GM12878 (cell line): ENCODE results near the gene IRX4. TPM values are rescaled to one million over a fixed set of nuclear protein-coding genes. Genes with fewer than 3 reads are reported as not detected.

Experiments used
- CUX1 ChIP-seq: IDR thresholded peaks from 2 replicates; pipeline ENCODE4 v1.6.1; 2012; ENCODE audit warnings: improper control_type of control experiment, low read depth, low read length; ENCODE audit not compliant: insufficient replicate concordance
- FOXK2 ChIP-seq: fragments of 450-650 bp; IDR thresholded peaks from 2 replicates; pipeline ENCODE4 v1.6.1; 2017; ENCODE audit warnings: mild to moderate bottlenecking, moderate library complexity
- FOXM1 ChIP-seq: IDR thresholded peaks from 2 replicates; pipeline ENCODE4 v1.6.1; 2012; ENCODE audit warnings: low read depth, mild to moderate bottlenecking, inconsistent platforms, low read length, moderate library complexity
- HDAC2 ChIP-seq: fragments of 200-600 bp; sonication (generic); IDR thresholded peaks from 2 replicates; pipeline ENCODE4 v1.6.1; 2017
- JUND ChIP-seq: IDR thresholded peaks from 2 replicates; pipeline ENCODE4 v1.6.1; 2012; ENCODE audit warnings: low read depth, mild to moderate bottlenecking, low read length, improper control_type of control experiment, moderate library complexity
- NR2C2 ChIP-seq: IDR thresholded peaks from 2 replicates; pipeline ENCODE4 v1.6.1; 2011; ENCODE audit warnings: borderline replicate concordance, low read depth; ENCODE audit not compliant: control insufficient read depth, insufficient read length
- REST ChIP-seq: IDR thresholded peaks from 2 replicates; pipeline ENCODE4 v1.6.1; 2012; ENCODE audit warnings: mild to moderate bottlenecking, low read depth, low read length
- SUZ12 ChIP-seq: fragments of 200-600 bp; sonication (generic); IDR thresholded peaks from one replicate; pipeline ENCODE4 v1.6.1; 2018; ENCODE audit warnings: antibody characterized with exemption, mild to moderate bottlenecking; ENCODE audit not compliant: unreplicated experiment
- TCF3 ChIP-seq: IDR thresholded peaks from 2 replicates; pipeline ENCODE4 v1.6.1; 2012; ENCODE audit warnings: low read depth, mild to moderate bottlenecking, low read length, borderline replicate concordance; ENCODE audit not compliant: insufficient read depth
- polyA plus RNA-seq, 11 experiments: library from polyadenylated mRNA; depleted of rRNA in 4 of 11; unstranded in 6 of 11; stranded (reverse) in 5 of 11; fragments of >200 nt; fragmentation: Nextera tagmentation in 4 of 11; fragmentation: Illumina TruSeq in 1 of 11; extraction: Ambion mirVana in 4 of 11; extraction: Trizol in 1 of 11; gene quantifications; 1 replicate in 1 of 11; 2 replicates in 10 of 11; pipeline versions ENCODE4 v1.2.1 to v1.2.3, GENCODE V29; 2011 to 2016; ENCODE audit warnings: inconsistent platforms in 2 of 11, missing spikeins in 2 of 11, low read depth in 1 of 11
- total RNA-seq, 4 experiments: library from RNA; depleted of rRNA in 3 of 4; stranded (reverse); fragments of >200 nt in 3 of 4; fragmentation: Illumina TruSeq in 1 of 4; extraction: Trizol in 1 of 4; gene quantifications; 2 replicates each; pipeline versions ENCODE4 v1.2.1 to v1.2.3, GENCODE V29; 2013 to 2021

Gene IRX4
- total and polyA plus RNA-seq, 10 of the 15 experiments (the other 5 are each of a cell fraction or from before 2014, with no cell fraction given) = not detected

- TF ChIP-seq CUX1 (no peak), TCF3 (no peak), HDAC2 (no peak), FOXK2 (no peak), FOXM1 (no peak), SUZ12 (no peak), NR2C2 (no peak), REST (no peak), JUND (no peak)
Measured at GRCh38 chr5:1897816-1898450, 15.2 kb upstream of the IRX4 start (continued).
